Glutamatergic neuron (in vitro differentiated cells): ENCODE results near the gene GMCL2. TPM values are rescaled to one million over a fixed set of nuclear protein-coding genes. Genes with fewer than 3 reads are reported as not detected.

Source experiments
- DNase-seq: peaks from one replicate; pipeline ENCODE4 v3.0.0; 2022
- H3K27ac Mint-ChIP-seq: one replicate; pipeline ENCODE4 v1.8.0; 2020; ENCODE audit warnings: mild to moderate bottlenecking, mixed read lengths, inconsistent platforms; ENCODE audit not compliant: unreplicated experiment
- H3K27me3 Mint-ChIP-seq: one replicate; pipeline ENCODE4 v1.8.0; 2020; ENCODE audit warnings: mild to moderate bottlenecking, moderate library complexity, mixed read lengths, inconsistent platforms; ENCODE audit not compliant: unreplicated experiment
- H3K36me3 Mint-ChIP-seq: one replicate; pipeline ENCODE4 v1.8.0; 2020; ENCODE audit warnings: mild to moderate bottlenecking, mixed read lengths, inconsistent platforms; ENCODE audit not compliant: unreplicated experiment
- H3K4me1 Mint-ChIP-seq: one replicate; pipeline ENCODE4 v1.8.0; 2020; ENCODE audit warnings: mild to moderate bottlenecking, low read depth, mixed read lengths, inconsistent platforms; ENCODE audit not compliant: unreplicated experiment
- H3K4me3 Mint-ChIP-seq: one replicate; pipeline ENCODE4 v1.8.0; 2020; ENCODE audit warnings: mild to moderate bottlenecking, mixed read lengths, inconsistent platforms; ENCODE audit not compliant: unreplicated experiment
- H3K9me3 Mint-ChIP-seq: one replicate; pipeline ENCODE4 v1.8.0; 2020; ENCODE audit warnings: mild to moderate bottlenecking, moderate library complexity, mixed read lengths, inconsistent platforms; ENCODE audit not compliant: unreplicated experiment
- total RNA-seq: library from RNA; stranded (reverse); fragmentation: NEBNext Ultra II Directional; extraction: Animal tissue kit (Norgen Biotek cat#: 25700); gene quantifications from one replicate; pipeline ENCODE4 v1.2.1, GENCODE V29; 2021; ENCODE audit not compliant: unreplicated experiment
- TF ChIP-seq, protein P1 (sequence below): fragments of 200-600 bp; sonication (generic); IDR thresholded peaks from one replicate; pipeline ENCODE4 v1.5.0; 2021; ENCODE audit not compliant: partially characterized antibody, unreplicated experiment

The GMCL2 gene
- total RNA-seq, 1 donor from 2014 or later, result not detected

DNA sequence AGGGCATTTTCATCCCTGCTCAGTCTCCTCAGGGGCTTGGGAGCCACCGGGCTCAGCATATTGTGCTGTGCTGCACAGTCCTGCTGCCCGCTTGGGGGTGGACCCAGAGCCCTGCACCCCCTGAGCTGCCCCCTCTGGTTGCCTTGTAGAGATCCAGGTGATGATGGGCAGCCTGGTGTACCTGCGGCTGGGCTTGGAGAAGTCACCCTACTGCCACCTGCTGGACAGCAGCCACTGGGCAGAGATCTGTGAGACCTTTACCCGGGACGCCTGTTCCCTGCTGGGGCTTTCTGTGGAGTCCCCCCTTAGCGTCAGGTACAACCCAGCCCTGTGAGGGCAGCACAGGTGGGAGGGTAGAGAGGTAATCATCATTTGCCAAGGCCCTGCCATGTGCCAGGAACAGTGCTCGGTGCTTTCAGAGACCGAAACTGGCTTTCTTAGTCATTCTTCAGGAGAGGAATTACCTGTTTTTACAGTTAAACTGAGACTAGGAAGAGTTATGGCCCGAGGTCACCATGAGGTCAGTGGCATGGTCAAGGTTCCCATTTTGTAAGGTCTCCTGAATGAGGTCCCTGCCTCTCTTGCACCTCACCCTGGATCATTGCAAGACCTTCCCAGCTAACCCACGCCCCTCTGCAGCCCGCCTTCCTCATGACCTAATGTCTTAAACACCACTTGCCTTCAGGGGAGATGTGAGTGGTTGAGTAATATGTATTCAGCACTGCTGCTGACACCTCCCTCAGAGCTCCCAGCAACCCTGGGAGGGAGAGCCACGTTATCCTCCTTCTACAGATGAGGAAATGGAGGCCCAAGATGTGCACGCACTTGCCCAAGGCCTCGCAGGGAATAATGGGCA, 41.0 kb downstream of the GMCL2 start:
- peak; percentile 73 for DNase-seq
- TF ChIP-seq, protein P1, sequence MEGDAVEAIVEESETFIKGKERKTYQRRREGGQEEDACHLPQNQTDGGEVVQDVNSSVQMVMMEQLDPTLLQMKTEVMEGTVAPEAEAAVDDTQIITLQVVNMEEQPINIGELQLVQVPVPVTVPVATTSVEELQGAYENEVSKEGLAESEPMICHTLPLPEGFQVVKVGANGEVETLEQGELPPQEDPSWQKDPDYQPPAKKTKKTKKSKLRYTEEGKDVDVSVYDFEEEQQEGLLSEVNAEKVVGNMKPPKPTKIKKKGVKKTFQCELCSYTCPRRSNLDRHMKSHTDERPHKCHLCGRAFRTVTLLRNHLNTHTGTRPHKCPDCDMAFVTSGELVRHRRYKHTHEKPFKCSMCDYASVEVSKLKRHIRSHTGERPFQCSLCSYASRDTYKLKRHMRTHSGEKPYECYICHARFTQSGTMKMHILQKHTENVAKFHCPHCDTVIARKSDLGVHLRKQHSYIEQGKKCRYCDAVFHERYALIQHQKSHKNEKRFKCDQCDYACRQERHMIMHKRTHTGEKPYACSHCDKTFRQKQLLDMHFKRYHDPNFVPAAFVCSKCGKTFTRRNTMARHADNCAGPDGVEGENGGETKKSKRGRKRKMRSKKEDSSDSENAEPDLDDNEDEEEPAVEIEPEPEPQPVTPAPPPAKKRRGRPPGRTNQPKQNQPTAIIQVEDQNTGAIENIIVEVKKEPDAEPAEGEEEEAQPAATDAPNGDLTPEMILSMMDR, result peak; percentile 78
- Mint-ChIP-seq H3K27me3 (peaks cover 7% of the 10 kb centered on the region), H3K36me3 (no peaks in the 10 kb centered on the region), H3K27ac (no peak overlapping the region), H3K4me3 (no peak overlapping the region), H3K4me1 (peaks cover 2% of the 10 kb centered on the region), H3K9me3 (peaks cover 2% of the 10 kb centered on the region)

DNA sequence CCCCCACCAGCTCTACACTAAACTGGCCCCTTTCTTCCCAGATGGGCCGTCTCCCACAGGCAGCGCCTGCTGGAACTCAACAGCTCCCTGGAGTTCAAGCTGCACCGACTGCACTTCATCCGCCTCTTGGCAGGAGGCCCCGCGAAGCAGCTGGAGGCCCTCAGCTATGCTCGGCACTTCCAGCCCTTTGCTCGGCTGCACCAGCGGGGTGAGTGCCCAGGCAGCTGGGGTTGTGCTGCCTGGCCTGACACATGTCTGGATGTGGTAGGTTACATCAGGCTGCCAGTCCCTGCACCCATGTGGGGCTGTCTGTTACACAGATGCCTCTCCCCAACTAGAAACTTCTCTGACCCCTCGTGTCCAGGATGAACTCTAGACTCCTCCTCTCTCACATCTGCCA, 43.3 kb downstream of the GMCL2 start:
- Mint-ChIP-seq H3K36me3 (no peaks in the 10 kb centered on the region), H3K27ac (no peak overlapping the region), H3K27me3 (peaks cover 5% of the 10 kb centered on the region), H3K4me3 (no peak overlapping the region), H3K4me1 (peaks cover 2% of the 10 kb centered on the region), H3K9me3 (peaks cover 2% of the 10 kb centered on the region)
- no peak for DNase-seq
- TF ChIP-seq, protein P1, result no peak

DNA sequence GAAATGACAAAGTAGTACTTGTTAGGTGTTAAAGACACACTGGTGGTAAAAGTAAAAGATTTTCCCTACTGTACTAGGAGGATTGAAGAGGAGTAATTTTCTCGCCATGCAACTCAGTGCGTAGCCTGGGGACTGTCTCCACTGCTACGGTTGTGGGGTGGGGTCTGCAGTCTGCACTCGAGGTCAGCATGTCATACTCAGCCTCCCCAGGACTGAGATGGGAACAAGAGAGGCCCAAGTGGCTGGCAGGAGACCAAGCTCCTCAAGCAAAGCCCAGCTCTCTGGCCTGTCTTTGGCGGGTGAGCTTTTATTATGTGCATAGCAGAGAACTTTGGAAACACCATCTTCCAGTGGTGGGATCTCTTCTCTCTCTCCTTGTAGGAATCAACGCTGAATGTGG, 43.9 kb downstream of the GMCL2 start:
- TF ChIP-seq, protein P1, result no peak
- DNase-seq, result no peak
- Mint-ChIP-seq H3K4me1 (peaks cover 2% of the 10 kb centered on the region), H3K9me3 (peaks cover 2% of the 10 kb centered on the region), H3K27me3 (peaks cover 5% of the 10 kb centered on the region), H3K36me3 (no peaks in the 10 kb centered on the region), H3K27ac (no peak overlapping the region), H3K4me3 (no peak overlapping the region)

DNA sequence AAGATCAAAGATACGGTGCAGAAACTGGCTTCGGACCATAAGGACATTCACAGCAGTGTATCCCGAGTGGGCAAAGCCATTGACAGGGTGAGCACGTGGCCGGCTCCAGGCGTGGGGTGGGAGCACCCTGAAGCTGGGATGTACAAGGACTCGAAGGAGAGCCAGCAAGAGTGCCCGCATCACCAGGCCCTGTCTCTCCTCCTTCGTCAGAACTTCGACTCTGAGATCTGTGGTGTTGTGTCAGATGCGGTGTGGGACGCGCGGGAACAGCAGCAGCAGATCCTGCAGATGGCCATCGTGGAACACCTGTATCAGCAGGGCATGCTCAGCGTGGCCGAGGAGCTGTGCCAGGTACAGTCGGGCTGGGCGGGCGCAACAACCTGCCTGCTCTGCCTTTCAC, 44.5 kb downstream of the GMCL2 start:
- Mint-ChIP-seq H3K27me3 (peaks cover 4% of the 10 kb centered on the region), H3K4me1 (peaks cover 2% of the 10 kb centered on the region), H3K36me3 (no peaks in the 10 kb centered on the region), H3K4me3 (no peak overlapping the region), H3K9me3 (peaks cover 2% of the 10 kb centered on the region), H3K27ac (no peak overlapping the region)
- TF ChIP-seq, protein P1, result no peak
- no peak for DNase-seq

DNA sequence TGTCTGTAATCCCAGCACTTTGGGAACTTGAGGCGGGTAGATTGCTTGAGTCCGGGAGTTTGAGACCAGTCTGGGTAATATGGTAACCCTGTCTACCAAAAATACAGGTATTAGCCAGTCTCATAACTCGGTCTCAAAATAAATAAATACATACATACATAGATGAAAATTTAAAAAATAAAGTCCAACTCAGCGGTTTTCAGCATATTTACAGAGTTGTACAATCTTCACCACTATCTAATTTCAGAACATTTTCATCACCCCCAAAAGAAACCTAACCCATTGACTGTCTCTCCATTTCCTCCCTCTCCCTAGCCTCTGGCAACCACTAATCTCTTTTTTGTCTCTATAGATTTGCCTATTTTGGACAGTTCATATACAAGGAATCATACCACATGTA, 45.6 kb downstream of the GMCL2 start:
- Mint-ChIP-seq H3K4me3 (no peak overlapping the region), H3K9me3 (peaks cover 2% of the 10 kb centered on the region), H3K27ac (no peak overlapping the region), H3K4me1 (peaks cover 2% of the 10 kb centered on the region), H3K27me3 (peaks cover 4% of the 10 kb centered on the region), H3K36me3 (no peaks in the 10 kb centered on the region)
- DNase-seq, result no peak
- TF ChIP-seq, protein P1, result no peak
